Measurements from ENCODE around the gene DDAH1. TPM values are rescaled to one million over a fixed set of nuclear protein-coding genes. Genes with fewer than 3 reads are reported as not detected.

DDAH1 gene
- total and polyA plus RNA-seq, 2 of the 4 experiments (the other 2 are of a cell fraction) = 78.0 to 94.5 TPM

DNA sequence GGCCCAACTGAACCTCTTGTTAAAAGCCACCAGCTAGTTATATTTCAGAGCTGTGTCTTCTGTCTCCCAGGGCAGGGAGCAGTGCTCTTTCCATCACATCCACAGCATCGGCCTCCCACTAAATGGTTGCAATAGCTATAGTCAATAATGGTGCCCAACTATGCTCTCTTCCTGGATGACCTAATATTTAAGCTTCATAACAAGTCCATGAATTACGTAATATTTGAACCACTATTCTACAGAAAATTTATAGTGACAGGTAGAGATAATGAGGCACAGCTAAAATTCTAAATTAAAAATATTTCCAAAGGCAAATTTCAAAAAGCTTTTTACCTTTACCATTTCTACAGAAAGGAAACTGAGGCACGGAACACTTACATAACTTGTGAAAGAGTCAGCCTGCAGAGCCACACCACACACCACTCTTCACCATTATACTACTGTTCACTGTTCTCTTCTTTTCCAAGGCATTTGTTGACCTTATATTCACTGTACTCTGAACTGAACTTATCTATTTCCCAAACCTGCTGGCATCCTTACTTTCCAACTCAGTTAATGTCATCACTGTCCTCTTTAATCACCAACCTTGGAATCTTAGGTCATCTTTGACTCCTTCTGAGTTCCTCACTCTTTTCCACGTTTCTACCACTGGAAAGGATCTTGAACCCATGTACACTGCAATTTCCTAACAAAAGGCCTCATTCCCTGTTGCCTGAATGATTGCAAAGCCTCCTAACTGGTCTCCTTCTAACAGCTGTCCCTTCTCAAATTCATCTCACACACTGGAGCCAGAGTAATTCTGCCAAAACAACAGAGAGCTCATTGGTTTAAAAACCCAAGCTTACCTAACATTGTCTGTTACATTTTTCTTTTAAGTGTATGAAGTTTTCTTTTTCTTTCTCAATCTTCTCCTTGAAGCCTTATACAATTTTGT, 85.5 kb downstream of the DDAH1 start:
- H4K91ac ChIP-seq (ENCODE audit: insufficient read depth, low read depth, low read length) = no peak overlapping the region
- peak overlapping the region; percentile 64; the same call in 1 of the 2 replicates for H4K5ac ChIP-seq (ENCODE audit: low read depth, low read length)
- ChIA-PET CTCF (interaction anchor here (0.6 to 1.1 kb wide), 2 partner anchors 60 to 241 kb away, joined by 3 read pairs; no protein-coding TSS in a partner anchor), POLR2A (ENCODE audit: unreplicated experiment) (interaction anchor here (0.6 kb wide), 1 partner anchor 693 kb away, joined by 3 read pairs; no protein-coding TSS in a partner anchor)
- H3K4me1 ChIP-seq (ENCODE audit: control insufficient read depth, insufficient read depth, low read length) = peaks cover 7% of the 10 kb centered on the region
- TF ChIP-seq NFE2L2 (IDR thresholded peaks at IDR 0.05; ENCODE audit: low read depth, low read length) = no peak
- TF ChIP-seq CEBPB (IDR thresholded peaks at IDR 0.05; ENCODE audit: low read depth, low read length) = peak; percentile 66
- H2BK15ac ChIP-seq (ENCODE audit: low read depth, low read length) = no peak overlapping the region
- H3K18ac ChIP-seq (ENCODE audit: low read depth, low read length) = 0 out of 2 replicates have a peak overlapping the region, but pooled peaks have one; percentile 7
- intact Hi-C loops (cut with micrococcal nuclease) = no loop called here
- H2BK120ac ChIP-seq (ENCODE audit: low read depth, low read length) = no peak overlapping the region; the same call in 1 of the 2 replicates
- H2AK5ac ChIP-seq (ENCODE audit: low read depth, low read length) = no peak overlapping the region
- H3K9me1 ChIP-seq (ENCODE audit: insufficient read depth, low read length) = peaks cover 6% of the 10 kb centered on the region
- H2AK9ac ChIP-seq (replicated peaks; ENCODE audit: low read depth, low read length, poor library complexity) = no peak overlapping the region
- peak; percentile 57 for DNase-seq
- H2BK5ac ChIP-seq (ENCODE audit: low read depth, low read length, poor library complexity, severe bottlenecking) = peak overlapping the region; percentile 43
- BruUV-seq (replicated peaks) = no TSS peak
- H3K27ac ChIP-seq (ENCODE audit: insufficient read depth, low read length) = peak overlapping the region; percentile 22; the same call in 1 of the 2 replicates
- in situ Hi-C loops (cut with MboI; ENCODE audit: low sequenced_read_pairs) = no loop called here
- peaks cover 45 to 62% of the 10 kb centered on the region in 2 experiments for H3K79me1 ChIP-seq (ENCODE audit: low read depth in 1 of 2, low read length in 2 of 2)
- H3K4me3 ChIP-seq (ENCODE audit: insufficient read depth, low read depth, low read length) = no peak overlapping the region
- peak; percentile 49 for ATAC-seq (ENCODE audit: low read depth)
- dilution Hi-C loops (cut with HindIII; ENCODE audit: low sequenced_read_pairs, unreplicated experiment) = no loop called here
- no peak overlapping the region; the same call in 1 of the 2 replicates for H3K23ac ChIP-seq (ENCODE audit: low read depth, low read length)
- no peak overlapping the region for H3K9ac ChIP-seq (ENCODE audit: low read depth, low read length)
- H3K9me3 ChIP-seq (ENCODE audit: control insufficient read depth, insufficient read depth, low read length) = peaks cover 3% of the 10 kb centered on the region; the same call in 1 of the 2 replicates
- H3K56ac ChIP-seq (ENCODE audit: extremely low read depth, insufficient read depth, low read length) = no peak overlapping the region
- H3K36me3 ChIP-seq (ENCODE audit: control insufficient read depth, insufficient read depth, low read length) = no peaks in the 10 kb centered on the region
- H3K4ac ChIP-seq (ENCODE audit: low read depth, low read length) = no peak overlapping the region; the same call in 1 of the 2 replicates
- H4K20me1 ChIP-seq (ENCODE audit: insufficient read depth, low read length) = peaks cover 4% of the 10 kb centered on the region; the same call in 1 of the 2 replicates
- no peak overlapping the region for H2AFZ ChIP-seq (replicated peaks; ENCODE audit: low read length, poor library complexity)
- H3K27me3 ChIP-seq (ENCODE audit: control insufficient read depth, insufficient read depth, low read length) = no peaks in the 10 kb centered on the region
- H4K8ac ChIP-seq (ENCODE audit: low read depth in 2 of 2, low read length in 2 of 2) = 0 out of 4 replicates have a peak overlapping the region, but pooled peaks of 1 of the 2 experiments have one; percentile 6
- no peak overlapping the region for H3K4me2 ChIP-seq (ENCODE audit: low read depth, low read length)
- H3K14ac ChIP-seq (replicated peaks; ENCODE audit: low read depth, low read length) = peak overlapping the region; percentile 70; the same call in 1 of the 2 replicates
- 51% methylated on average over 2 of the region's 4 CpGs; no CpG with 5 or more reads in 1 of the 2 experiments for WGBS, 2 experiments (ENCODE audit: extremely low coverage in 2 of 2, insufficient read length in 1 of 2)
- no peak overlapping the region for H2BK20ac ChIP-seq (ENCODE audit: low read depth, low read length)
